Activated naive CD8-positive, alpha-beta T cell treated with anti-CD3 and anti-CD28 coated beads, Interleukin-2, amount 50 U/mL, for 24 hours (primary cell): Measurements from ENCODE around the gene NDUFA3.
"Not testable (repeated sequence)": the region's sequence is repeated elsewhere in the genome, so short reads cannot be mapped to it uniquely, and the experiment has no call there.

Experiments used
- ATAC-seq: fragments of 150-1000 bp; cut with Tn5 transposase; one replicate; pipeline ENCODE4 v1.10.0; 2021
- DNase-seq: peaks from one replicate; pipeline ENCODE4 v3.0.0; 2021
- H3K27ac Mint-ChIP-seq: one replicate; pipeline ENCODE4 v1.8.0; 2021; ENCODE audit warnings: mild to moderate bottlenecking, mixed read lengths
- H3K27me3 Mint-ChIP-seq: one replicate; pipeline ENCODE4 v1.8.0; 2021; ENCODE audit warnings: mixed read lengths
- H3K36me3 Mint-ChIP-seq: one replicate; pipeline ENCODE4 v1.8.0; 2021; ENCODE audit warnings: low read depth, mixed read lengths
- H3K4me1 Mint-ChIP-seq: one replicate; pipeline ENCODE4 v1.8.0; 2021; ENCODE audit warnings: mixed read lengths
- H3K4me3 Mint-ChIP-seq: one replicate; pipeline ENCODE4 v1.8.0; 2021; ENCODE audit warnings: mild to moderate bottlenecking, moderate library complexity, mixed read lengths
- H3K9me3 Mint-ChIP-seq: one replicate; pipeline ENCODE4 v1.8.0; 2021; ENCODE audit warnings: mixed read lengths

The NDUFA3 gene

DNA sequence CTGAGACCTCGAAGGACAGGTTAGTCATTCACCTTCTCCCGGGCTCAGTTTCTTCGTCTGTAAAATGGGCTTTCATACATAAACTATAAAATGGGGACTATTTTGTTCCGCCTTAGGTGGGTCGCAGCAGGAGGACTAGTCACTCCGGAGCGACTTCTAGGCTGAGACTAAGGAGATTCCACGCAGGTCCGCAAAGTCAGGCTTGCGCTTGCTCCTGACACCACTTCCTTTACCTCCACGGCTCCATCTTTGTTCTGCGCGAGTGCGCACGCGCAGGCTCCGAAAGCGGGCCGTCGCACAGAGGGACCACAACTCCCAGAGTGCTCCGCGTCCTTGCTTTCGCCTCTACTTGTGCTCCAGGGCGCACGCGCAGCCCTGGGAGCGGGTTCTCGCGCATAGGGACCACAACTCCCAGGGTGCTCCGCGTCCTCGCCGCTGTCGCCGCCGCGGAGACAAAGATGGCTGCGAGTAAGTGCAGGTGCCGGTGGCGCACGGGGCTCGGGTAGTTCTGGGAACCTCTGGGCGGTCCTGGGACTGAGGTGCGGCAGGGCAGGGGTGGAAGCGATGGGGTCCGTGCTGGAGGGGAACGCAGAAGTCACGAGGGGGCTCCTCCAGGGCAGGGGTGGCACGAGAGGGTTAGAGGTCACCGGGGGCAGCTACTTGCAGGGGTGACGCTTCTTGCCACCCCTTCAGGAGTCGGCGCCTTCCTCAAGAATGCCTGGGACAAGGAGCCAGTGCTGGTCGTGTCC, at the start of gene NDUFA3:
NDUFA3 (plus strand) TSS at position 435 of the 749 bp plus-strand sequence; CDS start at position 459, 24 bp downstream.
- ATAC-seq (peak; percentile 98), DNase-seq (peak; percentile 96)
- Mint-ChIP-seq H3K4me1 (peaks cover 18% of the 10 kb centered on the region), H3K36me3 (peaks cover 24% of the 10 kb centered on the region), H3K4me3 (peak within 1 kb of the TSS; percentile 93), H3K27ac (peak within 1 kb of the TSS; percentile 92), H3K27me3 (no peaks in the 10 kb centered on the region), H3K9me3 (no peaks in the 10 kb centered on the region)

DNA sequence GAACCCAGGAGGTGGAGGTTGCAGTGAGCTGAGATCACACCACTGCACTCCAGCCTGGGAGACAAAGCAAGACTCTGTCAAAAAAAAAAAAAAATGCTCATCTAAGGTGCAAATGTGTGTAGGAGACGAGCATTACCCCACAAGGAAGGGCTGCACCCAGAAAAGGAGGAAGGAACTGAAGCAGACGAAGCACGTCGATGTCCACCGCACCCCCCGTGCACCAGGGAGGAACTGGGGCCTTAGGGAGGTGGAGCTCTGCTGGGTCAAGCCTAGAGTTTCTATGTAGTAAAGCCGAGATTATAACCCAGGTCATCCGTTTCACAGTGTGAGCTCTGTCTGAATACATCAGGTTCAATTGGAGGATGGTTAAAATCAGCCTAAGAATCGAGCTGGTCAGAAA, 40.0 kb upstream of the NDUFA3 start:
- H3K4me3 Mint-ChIP-seq = no peak overlapping the region
- DNase-seq (no peak), ATAC-seq (no peak)
- H3K27ac Mint-ChIP-seq = no peak overlapping the region
- H3K9me3 Mint-ChIP-seq = no peaks in the 10 kb centered on the region
- no peaks in the 10 kb centered on the region for H3K36me3 Mint-ChIP-seq
- peaks cover 19% of the 10 kb centered on the region for H3K27me3 Mint-ChIP-seq
- no peaks in the 10 kb centered on the region for H3K4me1 Mint-ChIP-seq

DNA sequence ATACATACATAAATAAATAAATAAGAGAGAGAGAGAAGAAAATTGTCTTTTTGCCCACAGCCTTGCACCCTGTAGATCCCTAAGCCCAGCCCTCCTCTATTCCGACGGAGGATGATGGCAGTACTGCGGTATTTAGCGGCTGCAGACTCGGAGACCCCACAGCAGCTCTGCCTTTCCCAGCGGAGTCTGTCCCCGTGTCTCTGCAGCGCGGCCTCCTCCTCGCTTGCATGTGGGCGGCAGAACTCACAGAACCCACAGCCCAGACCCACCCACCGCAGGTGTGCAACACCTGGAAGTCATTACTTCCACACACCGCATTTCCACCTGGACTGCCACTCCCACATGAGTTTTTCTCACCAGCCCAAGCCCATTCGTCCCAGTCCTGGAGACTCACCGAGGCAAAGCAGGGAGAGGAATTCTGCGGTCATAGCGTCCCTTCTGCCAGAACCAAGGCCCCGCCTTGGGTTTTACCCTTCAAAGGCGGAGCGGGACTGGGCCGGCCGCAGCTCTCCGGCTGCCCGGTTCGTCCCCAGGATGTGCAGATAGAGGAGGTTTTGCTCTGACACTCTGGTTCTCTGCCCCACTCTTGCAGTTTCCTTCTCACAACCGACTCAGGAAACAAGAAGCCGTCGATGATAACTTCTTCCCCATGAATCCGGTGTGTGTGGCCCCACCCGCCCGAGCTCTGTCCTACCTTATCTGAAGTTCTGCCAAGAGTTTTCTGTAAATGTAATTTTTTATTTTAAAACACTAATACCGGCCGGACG, 39.1 kb upstream of the NDUFA3 start, which contains the start of gene VSTM1:
VSTM1 (minus strand) TSS at position 548 of the 767 bp plus-strand sequence; CDS start at position 428, 120 bp downstream.
- H3K27me3 Mint-ChIP-seq = peaks cover 19% of the 10 kb centered on the region
- no peak within 1 kb of the TSS for H3K4me3 Mint-ChIP-seq
- H3K4me1 Mint-ChIP-seq = no peaks in the 10 kb centered on the region
- H3K36me3 Mint-ChIP-seq = no peaks in the 10 kb centered on the region
- DNase-seq = no peak
- no peak within 1 kb of the TSS for H3K27ac Mint-ChIP-seq
- ATAC-seq = no peak
- H3K9me3 Mint-ChIP-seq = no peaks in the 10 kb centered on the region

DNA sequence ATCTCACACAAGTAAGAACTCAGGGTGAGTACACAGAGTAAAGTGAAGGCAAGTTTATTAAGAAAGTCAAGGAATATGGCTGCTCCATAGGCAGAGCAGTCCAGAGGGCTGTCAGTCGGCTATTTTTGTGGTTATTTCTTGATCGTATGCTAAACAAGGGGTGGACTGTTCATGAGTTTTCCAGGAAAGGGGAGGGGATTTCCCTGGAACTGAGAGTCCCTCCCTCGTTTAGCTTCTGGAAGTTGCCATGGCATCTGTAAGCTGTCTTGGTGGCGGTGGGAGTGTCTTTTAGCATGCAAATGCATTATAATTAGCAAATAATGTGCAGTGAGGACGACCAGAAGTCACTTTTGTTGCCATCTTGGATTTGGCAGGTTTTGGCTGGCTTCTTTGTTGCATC, 33.2 kb upstream of the NDUFA3 start:
- DNase-seq = no peak
- no peaks in the 10 kb centered on the region for H3K9me3 Mint-ChIP-seq

DNA sequence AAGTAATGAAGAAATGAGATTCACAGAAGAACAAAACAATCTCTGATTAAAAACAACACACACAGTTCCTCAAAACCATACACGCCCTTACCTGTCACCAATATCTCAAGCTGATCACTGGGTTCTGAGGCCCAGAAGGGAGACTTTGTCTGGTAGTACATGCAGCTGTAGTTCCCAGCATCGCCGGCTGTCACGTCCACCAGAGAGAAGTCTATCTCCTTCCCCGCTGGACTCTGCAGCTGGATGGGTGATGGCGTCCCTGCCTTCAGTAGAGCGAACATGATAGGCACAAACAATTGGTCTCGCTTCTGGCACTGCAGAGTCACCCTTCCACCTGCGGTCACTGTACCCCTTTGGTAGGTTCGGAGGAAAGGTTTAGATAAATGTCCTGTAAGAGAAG, 28.8 kb upstream of the NDUFA3 start:
- no peak overlapping the region for H3K4me3 Mint-ChIP-seq
- no peak for ATAC-seq
- H3K27ac Mint-ChIP-seq = no peak overlapping the region
- H3K9me3 Mint-ChIP-seq = no peaks in the 10 kb centered on the region
- no peaks in the 10 kb centered on the region for H3K4me1 Mint-ChIP-seq
- H3K36me3 Mint-ChIP-seq = no peaks in the 10 kb centered on the region
- no peak for DNase-seq
- H3K27me3 Mint-ChIP-seq = peaks cover 4% of the 10 kb centered on the region

More for the DNA sequence above, 33.2 kb upstream of the NDUFA3 start:
- no peaks in the 10 kb centered on the region for H3K36me3 Mint-ChIP-seq
- no peak for ATAC-seq
- H3K4me3 Mint-ChIP-seq = no peak overlapping the region
- no peaks in the 10 kb centered on the region for H3K4me1 Mint-ChIP-seq
- no peak overlapping the region for H3K27ac Mint-ChIP-seq
- H3K27me3 Mint-ChIP-seq = peaks cover 8% of the 10 kb centered on the region

DNA sequence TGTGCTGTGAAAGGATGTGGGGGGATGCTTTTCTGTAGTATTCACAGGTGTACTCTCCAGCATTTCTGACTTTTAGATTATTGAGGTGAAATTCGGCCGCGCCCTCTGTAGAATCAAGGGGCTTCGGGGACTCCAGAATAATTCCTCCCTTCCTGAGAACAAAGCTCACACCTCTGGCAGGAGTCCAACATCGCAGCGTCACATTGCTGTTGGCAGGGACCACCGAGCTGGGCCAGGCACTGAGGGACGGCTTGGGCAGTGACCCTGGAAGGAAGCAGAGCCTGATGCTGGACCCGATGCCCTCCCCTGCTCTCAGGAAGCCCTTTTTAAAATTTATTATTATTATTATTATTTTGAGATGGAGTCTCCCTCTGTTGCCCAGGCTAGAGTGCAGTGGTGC, 27.8 kb upstream of the NDUFA3 start:
- ATAC-seq (no peak), DNase-seq (no peak)
- H3K36me3 Mint-ChIP-seq = no peaks in the 10 kb centered on the region
- H3K27ac Mint-ChIP-seq = no peak overlapping the region
- no peaks in the 10 kb centered on the region for H3K9me3 Mint-ChIP-seq
- peaks cover 4% of the 10 kb centered on the region for H3K27me3 Mint-ChIP-seq
- H3K4me1 Mint-ChIP-seq = no peaks in the 10 kb centered on the region
- H3K4me3 Mint-ChIP-seq = no peak overlapping the region

DNA sequence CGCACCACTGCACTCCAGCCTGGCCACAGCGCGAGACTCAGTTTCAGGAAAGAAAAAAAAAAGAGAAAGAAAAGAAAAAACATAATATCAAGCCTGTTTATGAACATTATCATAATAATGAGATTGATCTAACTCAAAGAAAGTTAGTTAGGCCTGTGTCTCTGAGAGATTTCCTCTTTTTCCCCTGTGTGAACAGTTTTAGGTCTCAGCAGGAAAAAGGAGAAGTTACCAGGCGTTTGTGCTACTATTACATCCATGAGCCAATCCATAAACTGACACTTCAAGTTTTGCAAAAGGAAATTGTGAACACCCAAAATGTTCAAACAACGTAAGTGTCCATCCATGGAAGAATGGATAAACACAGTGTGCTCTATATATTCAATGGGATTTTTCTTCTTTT, 25.3 kb upstream of the NDUFA3 start:
- peaks cover 4% of the 10 kb centered on the region for H3K27me3 Mint-ChIP-seq

DNA sequence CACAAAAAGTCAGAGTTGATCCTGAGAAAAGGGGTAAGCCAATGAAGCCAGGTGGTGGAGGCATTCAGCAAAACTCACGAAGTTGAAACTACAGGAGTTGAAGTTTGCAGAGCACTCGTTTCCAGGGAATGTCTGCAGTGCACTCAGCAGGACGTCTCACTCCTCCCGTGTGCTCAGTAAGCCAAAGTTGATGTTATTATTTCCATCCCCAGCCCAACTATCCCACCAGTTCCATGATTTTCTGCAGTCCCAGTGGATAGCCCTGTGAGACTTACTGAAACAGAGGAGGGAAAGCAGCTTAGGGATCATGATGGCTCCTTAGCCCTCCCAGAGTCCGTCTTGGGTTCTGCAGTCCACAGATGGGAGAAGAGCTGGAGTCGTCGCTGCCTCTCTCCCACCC, 21.6 kb upstream of the NDUFA3 start, which contains the start of gene TARM1:
TARM1 (minus strand) TSS at position 334 of the 400 bp plus-strand sequence; CDS start at position 309, 25 bp downstream.
- no peak within 1 kb of the TSS for H3K27ac Mint-ChIP-seq
- no peaks in the 10 kb centered on the region for H3K36me3 Mint-ChIP-seq
- H3K4me3 Mint-ChIP-seq = no peak within 1 kb of the TSS
- ATAC-seq (no peak), DNase-seq (no peak)
- H3K4me1 Mint-ChIP-seq = no peaks in the 10 kb centered on the region
- peaks cover 7% of the 10 kb centered on the region for H3K9me3 Mint-ChIP-seq
- H3K27me3 Mint-ChIP-seq = peaks cover 4% of the 10 kb centered on the region

More for the DNA sequence above, 25.3 kb upstream of the NDUFA3 start:
- DNase-seq (no peak), ATAC-seq (no peak)
- Mint-ChIP-seq H3K4me1 (no peaks in the 10 kb centered on the region), H3K9me3 (no peaks in the 10 kb centered on the region), H3K36me3 (no peaks in the 10 kb centered on the region), H3K4me3 (no peak overlapping the region), H3K27ac (no peak overlapping the region)

DNA sequence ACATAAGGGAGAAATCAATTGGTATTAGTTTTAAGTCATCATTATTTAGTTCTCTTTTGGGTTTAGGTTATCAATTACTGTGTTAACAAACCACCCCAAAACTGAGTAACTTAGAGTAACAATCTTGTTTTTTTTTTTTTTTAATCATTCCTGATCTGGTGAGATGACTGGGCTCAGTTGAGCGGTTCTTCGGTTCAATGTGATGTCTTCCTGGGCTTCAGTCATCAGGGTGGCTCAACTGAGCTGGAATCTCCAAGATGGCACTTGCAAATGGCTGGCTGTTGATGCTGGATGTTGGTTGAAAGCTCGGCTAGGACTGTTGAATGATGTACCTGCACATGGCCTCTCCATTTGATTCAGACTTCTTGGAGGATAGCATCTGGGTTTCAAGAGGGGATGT, 18.2 kb upstream of the NDUFA3 start:
- no peak for ATAC-seq
- DNase-seq = no peak
- no peak overlapping the region for H3K4me3 Mint-ChIP-seq
- peaks cover 7% of the 10 kb centered on the region for H3K9me3 Mint-ChIP-seq
- H3K27ac Mint-ChIP-seq = no peak overlapping the region
- H3K4me1 Mint-ChIP-seq = no peaks in the 10 kb centered on the region
- H3K27me3 Mint-ChIP-seq = peaks cover 8% of the 10 kb centered on the region
- no peaks in the 10 kb centered on the region for H3K36me3 Mint-ChIP-seq

DNA sequence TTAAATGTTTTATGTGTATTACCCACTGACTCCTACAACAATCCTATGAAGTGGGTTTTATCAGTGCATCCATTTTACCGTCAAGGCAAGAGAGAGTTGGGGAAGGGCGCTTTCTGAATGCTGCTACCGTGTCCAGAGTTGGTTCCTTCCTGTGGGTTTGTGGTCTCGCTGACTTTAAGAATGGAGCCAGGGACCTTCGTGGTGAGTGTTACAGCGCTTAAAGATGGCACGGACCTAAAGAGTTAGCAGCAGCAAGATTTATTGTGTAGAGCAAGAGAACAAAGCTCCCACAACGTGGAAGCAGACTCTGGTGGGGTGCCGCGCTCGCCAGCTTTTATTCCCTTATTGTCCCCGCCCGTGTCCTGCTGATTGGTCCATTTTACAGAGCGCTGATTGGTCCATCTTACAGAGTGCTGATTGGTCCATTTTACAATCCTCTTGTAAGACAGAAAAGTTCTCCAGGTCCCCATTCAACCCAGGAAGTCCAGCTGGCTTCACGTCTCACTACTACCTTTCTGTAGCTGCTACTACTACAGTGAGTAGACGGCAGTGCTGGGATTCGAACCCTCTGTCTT, 8.1 kb upstream of the NDUFA3 start:
- Mint-ChIP-seq H3K9me3 (no peaks in the 10 kb centered on the region), H3K27me3 (peaks cover 28% of the 10 kb centered on the region), H3K27ac (no peak overlapping the region), H3K4me3 (no peak overlapping the region), H3K4me1 (peaks cover 8% of the 10 kb centered on the region), H3K36me3 (no peaks in the 10 kb centered on the region)
- no peak for ATAC-seq
- no peak for DNase-seq

DNA sequence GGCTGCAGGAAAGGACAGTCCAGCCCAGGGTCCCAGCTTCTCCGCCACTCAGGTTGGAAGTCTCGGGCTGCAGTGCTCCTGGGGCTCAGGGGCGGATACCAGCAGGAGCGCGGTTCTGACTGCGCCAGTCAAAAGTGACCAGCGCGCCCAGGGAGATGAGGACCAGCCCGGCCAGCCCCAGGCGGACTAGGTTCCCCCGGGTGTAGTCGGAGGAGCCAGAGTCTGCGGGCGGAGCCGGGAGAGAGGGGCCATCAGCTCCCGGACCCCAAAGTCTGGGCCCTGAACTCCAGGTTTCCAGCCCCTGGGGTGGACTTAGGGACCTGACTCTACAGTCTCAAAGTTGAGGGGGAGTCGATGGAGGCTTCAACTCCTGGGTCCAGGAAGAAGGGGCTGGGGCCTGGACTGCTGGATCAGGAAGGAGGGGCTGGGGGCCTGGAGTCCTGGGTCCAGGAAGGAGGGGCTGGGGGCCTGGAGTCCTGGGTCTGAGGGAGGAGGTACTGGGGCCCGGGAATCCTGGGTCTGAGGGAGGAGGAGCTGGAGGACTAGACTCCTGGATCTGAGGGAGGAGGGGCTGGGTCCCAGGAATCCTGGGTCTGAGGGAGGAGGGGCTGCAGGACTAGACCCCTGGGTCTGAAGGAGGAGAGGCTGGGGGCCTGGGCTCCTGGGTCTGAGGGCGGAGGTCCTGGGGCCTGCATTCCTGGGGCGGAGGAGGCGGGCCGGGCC, 7.4 kb upstream of the NDUFA3 start:
- ATAC-seq (no peak), DNase-seq (no peak)
- no peak overlapping the region for H3K4me3 Mint-ChIP-seq
- peaks cover 8% of the 10 kb centered on the region for H3K4me1 Mint-ChIP-seq
- H3K27me3 Mint-ChIP-seq = peaks cover 28% of the 10 kb centered on the region
- H3K36me3 Mint-ChIP-seq = no peaks in the 10 kb centered on the region
- no peaks in the 10 kb centered on the region for H3K9me3 Mint-ChIP-seq
- H3K27ac Mint-ChIP-seq = no peak overlapping the region

DNA sequence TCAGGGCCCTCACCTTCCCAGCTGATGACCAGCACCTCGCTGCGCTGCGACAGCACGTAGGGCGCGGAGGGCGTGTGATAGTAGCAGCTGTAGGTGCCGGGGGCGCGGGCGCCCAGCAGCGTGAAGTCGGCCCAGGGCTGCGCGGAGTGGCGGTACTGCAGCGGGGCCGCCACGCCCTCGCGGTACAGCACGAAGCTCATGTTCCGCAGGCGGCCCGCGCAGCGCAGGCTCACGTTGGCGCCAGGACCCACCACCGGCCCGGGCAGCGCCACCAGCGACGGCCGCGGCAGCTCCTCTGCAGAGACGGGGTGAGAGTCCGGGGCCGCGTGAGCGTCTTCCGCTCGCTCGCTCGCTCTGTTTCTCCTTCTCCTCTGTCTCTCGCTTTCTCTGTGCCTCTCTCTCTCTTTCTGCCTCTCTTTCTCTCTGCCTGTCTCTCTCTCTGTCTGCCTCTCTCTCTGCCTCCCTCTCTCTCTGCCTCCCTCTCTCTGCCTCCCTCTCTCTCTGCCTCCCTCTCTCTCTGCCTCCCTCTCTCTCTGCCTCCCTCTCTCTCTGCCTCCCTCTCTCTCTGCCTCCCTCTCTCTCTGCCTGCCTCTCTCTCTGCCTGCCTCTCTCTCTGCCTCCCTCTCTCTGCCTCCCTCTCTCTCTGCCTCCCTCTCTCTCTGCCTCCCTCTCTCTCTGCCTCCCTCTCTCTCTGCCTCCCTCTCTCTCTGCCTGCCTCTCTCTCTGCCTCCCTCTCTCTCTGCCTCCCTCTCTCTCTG, 6.6 kb upstream of the NDUFA3 start:
- H3K36me3 Mint-ChIP-seq, H3K27ac Mint-ChIP-seq, H3K4me1 Mint-ChIP-seq, H3K9me3 Mint-ChIP-seq: not testable (repeated sequence)
- ATAC-seq (peak; percentile 76), DNase-seq (peak; percentile 59)
- H3K4me3 Mint-ChIP-seq = peak overlapping the region; percentile 66
- H3K27me3 Mint-ChIP-seq = peaks cover 28% of the 10 kb centered on the region

DNA sequence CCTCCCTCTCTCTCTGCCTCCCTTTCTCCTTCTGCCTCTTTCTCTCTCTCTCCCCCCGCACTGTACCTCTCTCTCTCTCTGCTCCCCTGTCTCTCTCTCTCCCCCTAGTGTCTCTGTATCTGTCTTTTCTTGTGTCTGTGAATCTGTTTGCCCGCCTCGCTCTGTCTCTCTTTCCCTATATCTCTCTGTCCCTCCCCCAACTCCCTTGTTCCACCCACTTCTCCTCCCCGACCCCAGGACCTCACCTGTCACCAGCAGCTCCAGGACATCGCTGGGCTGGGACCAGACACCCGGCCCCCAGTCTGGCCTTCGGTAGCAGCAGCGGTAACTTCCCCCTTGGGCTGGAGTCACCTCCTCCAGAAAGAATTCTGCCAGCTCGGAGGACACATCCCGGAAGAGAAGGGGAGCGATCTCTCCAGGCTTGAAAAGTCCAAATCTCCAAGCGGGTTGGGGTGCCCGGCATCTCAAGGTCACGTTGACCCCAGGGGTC, 6.0 kb upstream of the NDUFA3 start:
- H3K27me3 Mint-ChIP-seq = peaks cover 24% of the 10 kb centered on the region
- H3K36me3 Mint-ChIP-seq = no peaks in the 10 kb centered on the region
- peaks cover 9% of the 10 kb centered on the region for H3K4me1 Mint-ChIP-seq
- no peak overlapping the region for H3K27ac Mint-ChIP-seq
- H3K9me3 Mint-ChIP-seq = no peaks in the 10 kb centered on the region
- peak; percentile 33 for ATAC-seq
- H3K4me3 Mint-ChIP-seq = peak overlapping the region; percentile 64
- DNase-seq = no peak
